H9 (cell line): Measurements from ENCODE around the gene SPATS2. TPM values are rescaled to one million over a fixed set of nuclear protein-coding genes. Genes with fewer than 3 reads are reported as not detected.

Source experiments
- DNase-seq: peaks from one replicate; pipeline ENCODE4 v3.0.0-alpha.2; 2017
- H2AFZ ChIP-seq: one replicate; pipeline ENCODE4 v1.6.1; 2013; ENCODE audit warnings: mild to moderate bottlenecking, low read length, control low read depth, moderate library complexity
- H2AK5ac ChIP-seq: 2 replicates; pipeline ENCODE4 v1.6.1; 2013; ENCODE audit warnings: low read length, control low read depth, mixed read lengths; ENCODE audit not compliant: insufficient read length
- H2BK120ac ChIP-seq: one replicate; pipeline ENCODE4 v1.6.1; 2013; ENCODE audit warnings: low read depth, mild to moderate bottlenecking, low read length, control low read depth, inconsistent platforms; ENCODE audit not compliant: poor library complexity, severe bottlenecking
- H2BK12ac ChIP-seq: 2 replicates; pipeline ENCODE4 v1.6.1; 2013; ENCODE audit warnings: low read length, control low read depth, mixed read lengths, low read depth; ENCODE audit not compliant: insufficient read length
- H2BK15ac ChIP-seq: 2 replicates; pipeline ENCODE4 v1.6.1; 2013; ENCODE audit warnings: low read depth, low read length, control low read depth
- H2BK20ac ChIP-seq: one replicate; pipeline ENCODE4 v1.6.1; 2013; ENCODE audit warnings: low read depth, mild to moderate bottlenecking, low read length, control low read depth, inconsistent platforms; ENCODE audit not compliant: poor library complexity, severe bottlenecking
- H2BK5ac ChIP-seq: 2 replicates; pipeline ENCODE4 v1.6.1; 2013; ENCODE audit warnings: low read length, control low read depth, mixed read lengths; ENCODE audit not compliant: insufficient read length
- H3K14ac ChIP-seq: 2 replicates; pipeline ENCODE4 v1.6.1; 2013; ENCODE audit warnings: low read length, control low read depth; ENCODE audit not compliant: insufficient read depth
- H3K18ac ChIP-seq: 2 replicates; pipeline ENCODE4 v1.6.1; 2013; ENCODE audit warnings: low read depth, mild to moderate bottlenecking, mixed read lengths, low read length, control low read depth; ENCODE audit not compliant: insufficient read length
- H3K23ac ChIP-seq: 2 replicates; pipeline ENCODE4 v1.6.1; 2013; ENCODE audit warnings: low read length, control low read depth, mixed read lengths, low read depth; ENCODE audit not compliant: insufficient read length
- H3K23me2 ChIP-seq: 2 replicates; pipeline ENCODE4 v1.6.1; 2013; ENCODE audit warnings: low read depth, mild to moderate bottlenecking, mixed read lengths, low read length, control low read depth; ENCODE audit not compliant: insufficient read length, poor library complexity, severe bottlenecking
- H3K27ac ChIP-seq: 2 replicates; pipeline ENCODE4 v1.5.1; 2013; ENCODE audit warnings: low read length, control low read depth, mixed read lengths, low read depth; ENCODE audit not compliant: insufficient read length
- H3K27me3 ChIP-seq: 2 replicates; pipeline ENCODE4 v1.6.1; 2013; ENCODE audit warnings: low read length, control low read depth, inconsistent platforms; ENCODE audit not compliant: insufficient read depth
- H3K4ac ChIP-seq: 2 replicates; pipeline ENCODE4 v1.6.1; 2013; ENCODE audit warnings: low read depth, mild to moderate bottlenecking, control low read depth, inconsistent platforms, low read length, moderate library complexity
- H3K4me1 ChIP-seq: 2 replicates; pipeline ENCODE4 v1.6.1; 2013; ENCODE audit warnings: low read length, control low read depth, inconsistent platforms; ENCODE audit not compliant: insufficient read depth
- H3K4me2 ChIP-seq: 2 replicates; pipeline ENCODE4 v1.6.1; 2013; ENCODE audit warnings: low read length, control low read depth, mixed read lengths; ENCODE audit not compliant: insufficient read length, insufficient read depth
- H3K56ac ChIP-seq: 2 replicates; pipeline ENCODE4 v1.6.1; 2013; ENCODE audit warnings: low read depth, mild to moderate bottlenecking, mixed read lengths, low read length, control low read depth; ENCODE audit not compliant: insufficient read length
- H3K79me1 ChIP-seq: 2 replicates; pipeline ENCODE4 v1.6.1; 2013; ENCODE audit warnings: low read depth, mild to moderate bottlenecking, moderate library complexity, low read length, control low read depth, inconsistent platforms; ENCODE audit not compliant: insufficient read depth, poor library complexity, severe bottlenecking
- H3K79me2 ChIP-seq: 2 replicates; pipeline ENCODE4 v1.6.1; 2013; ENCODE audit warnings: low read length, control low read depth, inconsistent platforms; ENCODE audit not compliant: insufficient read depth
- H3K9ac ChIP-seq: 2 replicates; pipeline ENCODE4 v1.6.1; 2013; ENCODE audit warnings: low read length, control low read depth, mixed read lengths; ENCODE audit not compliant: insufficient read length; ENCODE audit errors: extremely low read depth
- H3K9me3 ChIP-seq: one replicate; pipeline ENCODE4 v1.6.1; 2013; ENCODE audit warnings: low read depth, low read length, inconsistent platforms; ENCODE audit not compliant: control insufficient read depth
- H3T11ph ChIP-seq: one replicate; pipeline ENCODE4 v1.6.1; 2013; ENCODE audit warnings: mild to moderate bottlenecking, low read length, control low read depth, inconsistent platforms
- H4K20me1 ChIP-seq: one replicate; pipeline ENCODE4 v1.6.1; 2013; ENCODE audit not compliant: control insufficient read depth, insufficient read length, insufficient read depth
- H4K5ac ChIP-seq: 2 replicates; pipeline ENCODE4 v1.6.1; 2013; ENCODE audit warnings: low read depth, mild to moderate bottlenecking, mixed read lengths, low read length, control low read depth; ENCODE audit not compliant: insufficient read length
- H4K8ac ChIP-seq: replicated peaks from 2 replicates; pipeline ENCODE4 v1.6.1; 2013; ENCODE audit warnings: low read length, control low read depth, mixed read lengths, low read depth; ENCODE audit not compliant: insufficient read length
- H4K91ac ChIP-seq: 2 replicates; pipeline ENCODE4 v1.6.1; 2013; ENCODE audit warnings: low read depth, mild to moderate bottlenecking, moderate library complexity, mixed read lengths, low read length, control low read depth; ENCODE audit not compliant: insufficient read length
- H3K27ac Mint-ChIP-seq, 3 experiments: 2 replicates in 2 of 3; 3 replicates in 1 of 3; pipeline ENCODE4 v1.8.0; 2020 to 2021; ENCODE audit warnings: mixed read lengths in 3 of 3, mild to moderate bottlenecking in 1 of 3, moderate library complexity in 1 of 3
- H3K27me3 Mint-ChIP-seq: 2 replicates; pipeline ENCODE4 v1.8.0; 2021; ENCODE audit warnings: low read depth, mild to moderate bottlenecking, moderate library complexity, mixed read lengths
- H3K36me3 Mint-ChIP-seq, 3 experiments: 2 replicates in 2 of 3; 3 replicates in 1 of 3; pipeline ENCODE4 v1.8.0; 2020 to 2021; ENCODE audit warnings: low read depth in 3 of 3, mixed read lengths in 3 of 3; ENCODE audit not compliant: insufficient read depth in 1 of 3
- H3K4me1 Mint-ChIP-seq, 2 experiments: 2 replicates each; pipeline ENCODE4 v1.8.0; 2020; ENCODE audit warnings: mixed read lengths in 2 of 2
- H3K4me3 Mint-ChIP-seq, 2 experiments: 2 replicates in 1 of 2; 3 replicates in 1 of 2; pipeline ENCODE4 v1.8.0; 2020 to 2021; ENCODE audit warnings: mild to moderate bottlenecking in 2 of 2, mixed read lengths in 2 of 2, moderate library complexity in 1 of 2
- H3K9me3 Mint-ChIP-seq, 2 experiments: 2 replicates in 1 of 2; 3 replicates in 1 of 2; pipeline ENCODE4 v1.8.0; 2020; ENCODE audit warnings: mild to moderate bottlenecking in 2 of 2, mixed read lengths in 2 of 2, moderate library complexity in 1 of 2
- CTCF ChIP-seq: fragments of 200-600 bp; sonication (generic); conservative IDR thresholded peaks from 3 replicates; pipeline ENCODE4 v1.8.0; 2021; ENCODE audit warnings: antibody characterized with exemption, mild to moderate bottlenecking
- WGBS: extraction: QIAGEN DNeasy Blood & Tissue Kit; methylation state at CpG from one replicate; pipeline ENCODE4 v1.1.7; 2013; ENCODE audit warnings: missing lambda C conversion rate, low lambda C conversion rate, mixed read lengths; ENCODE audit not compliant: insufficient read length; ENCODE audit errors: extremely low coverage; 5-methylcytosine and 5-hydroxymethylcytosine counted together
- total RNA-seq: library from RNA; stranded (reverse); gene quantifications from 2 replicates; pipeline ENCODE4 v1.2.1, GENCODE V29; 2021

The SPATS2 gene
- total RNA-seq, 1 experiment from 2014 or later = 17.1 TPM

GRCh38 chr12:49536526-49537071, 169.3 kb downstream of the SPATS2 start:
- no CpG with 5 or more reads among the region's 3 CpGs for WGBS
- no peak overlapping the region for H3K23ac ChIP-seq
- H3K27ac ChIP-seq = no peak overlapping the region
- H2BK20ac ChIP-seq = no peak overlapping the region
- H2BK12ac ChIP-seq = no peak overlapping the region
- H3K27me3 ChIP-seq = peaks cover 43% of the 10 kb centered on the region
- no peak overlapping the region for H2AFZ ChIP-seq
- H3K9me3 ChIP-seq = no peaks in the 10 kb centered on the region
- H4K20me1 ChIP-seq = no peaks in the 10 kb centered on the region
- H4K8ac ChIP-seq = no peak overlapping the region
- TF ChIP-seq CTCF = no peak
- no peaks in the 10 kb centered on the region; a peak in 1 of 5 replicates for H3K9me3 Mint-ChIP-seq
- no peaks in the 10 kb centered on the region for H3K36me3 Mint-ChIP-seq
- no peak overlapping the region for H3K27ac Mint-ChIP-seq
- no peaks in the 10 kb centered on the region for H3K79me2 ChIP-seq
- no peak overlapping the region for H3T11ph ChIP-seq
- H3K4me1 Mint-ChIP-seq = peaks cover 9 to 27% of the 10 kb centered on the region in 2 experiments
- H2BK120ac ChIP-seq = no peak overlapping the region
- H2BK5ac ChIP-seq = no peak overlapping the region
- H3K56ac ChIP-seq = no peak overlapping the region
- H3K27me3 Mint-ChIP-seq = peaks cover 77% of the 10 kb centered on the region
- no peak overlapping the region for H3K14ac ChIP-seq
- H4K5ac ChIP-seq = no peak overlapping the region
- no peak overlapping the region for H3K18ac ChIP-seq
- no peak overlapping the region for H4K91ac ChIP-seq
- peak overlapping the region in 1 of 2 experiments; percentile 81; a peak in 1 of 5 replicates for H3K4me3 Mint-ChIP-seq
- H3K4me2 ChIP-seq = no peak overlapping the region
- H3K4me1 ChIP-seq = no peaks in the 10 kb centered on the region; the same call in 1 of the 2 replicates
- H3K79me1 ChIP-seq = no peaks in the 10 kb centered on the region
- H3K9ac ChIP-seq = no peak overlapping the region
- no peak overlapping the region for H2BK15ac ChIP-seq
- DNase-seq = no peak
- H3K23me2 ChIP-seq = peaks cover 10% of the 10 kb centered on the region
- no peak overlapping the region for H2AK5ac ChIP-seq
- H3K4ac ChIP-seq = no peak overlapping the region
